ENCODE measurements around the gene PNP.
"Not testable (repeated sequence)": the region's sequence is repeated elsewhere in the genome, so short reads cannot be mapped to it uniquely, and the experiment has no call there.

The PNP gene

DNA sequence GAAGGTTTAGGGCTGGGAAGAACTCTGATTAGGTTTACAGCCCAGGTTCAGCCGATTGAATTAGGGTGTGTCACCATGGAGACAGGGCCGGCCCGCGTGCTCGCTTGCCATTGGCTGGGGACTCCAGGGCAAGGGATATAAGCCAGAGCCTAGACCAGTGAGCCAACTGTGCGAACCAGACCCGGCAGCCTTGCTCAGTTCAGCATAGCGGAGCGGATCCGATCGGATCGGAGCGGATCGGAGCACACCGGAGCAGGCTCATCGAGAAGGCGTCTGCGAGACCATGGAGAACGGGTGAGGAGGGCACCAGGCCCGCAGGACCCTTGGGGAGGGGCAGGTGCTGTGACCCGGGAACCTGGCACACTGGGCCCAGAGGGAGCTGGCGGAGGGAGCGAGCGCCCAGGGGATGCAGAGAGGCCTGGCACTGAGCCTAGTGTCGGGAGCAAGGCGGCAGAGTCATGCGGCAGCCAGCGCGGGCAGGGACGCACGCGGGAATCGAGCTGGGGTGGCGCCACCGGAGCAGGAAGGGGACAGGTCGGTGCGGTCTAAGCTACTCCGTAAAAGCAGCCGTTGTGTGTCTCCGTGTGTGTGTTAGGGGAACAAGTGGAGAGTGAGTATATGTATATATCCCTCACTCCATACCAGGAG is at the start of gene PNP:
PNP (plus strand) TSS at position 165 of the 648 bp plus-strand sequence; CDS start at position 284, 119 bp downstream.
- peak; percentile 93 for DNase-seq

DNA sequence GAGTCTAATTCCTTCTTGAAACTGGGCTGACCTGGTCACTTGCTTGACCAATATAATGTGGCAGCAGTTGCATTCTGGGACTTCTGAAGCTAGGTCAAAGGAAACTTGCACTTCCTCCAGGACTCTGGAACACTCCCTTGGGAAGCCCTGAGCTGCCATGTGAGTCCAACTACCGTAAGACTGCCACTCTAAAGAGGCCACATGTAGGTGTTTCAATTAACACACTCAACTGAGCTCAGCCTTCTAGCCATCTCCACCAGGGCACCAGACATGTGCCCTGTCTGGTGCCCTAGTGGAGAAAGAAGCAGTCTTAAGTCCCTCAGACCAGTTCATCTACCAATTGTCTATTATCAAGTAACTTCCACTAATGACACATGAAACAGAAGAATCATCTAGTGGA is 49.8 kb upstream of the PNP start:
- no peak for DNase-seq

DNA sequence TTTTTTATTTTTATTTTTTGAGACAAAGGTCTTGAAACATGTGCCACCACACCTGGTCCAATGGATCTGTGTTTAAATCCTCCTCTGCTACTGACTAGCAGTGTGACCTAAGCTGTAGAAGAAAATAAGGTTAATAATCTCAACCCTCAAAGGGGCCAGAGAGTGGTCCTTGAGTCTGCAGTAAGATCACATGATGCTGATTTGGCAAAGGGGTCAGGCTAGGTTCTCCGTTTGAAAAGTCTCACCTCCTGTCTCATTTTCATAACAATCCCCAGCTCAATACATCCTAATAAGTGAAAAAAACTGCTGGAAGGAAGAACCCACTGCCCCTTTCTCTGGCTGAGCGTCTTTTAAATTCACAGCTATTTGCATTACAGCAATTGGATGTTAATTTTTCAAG is 47.9 kb upstream of the PNP start:
- no peak for DNase-seq

DNA sequence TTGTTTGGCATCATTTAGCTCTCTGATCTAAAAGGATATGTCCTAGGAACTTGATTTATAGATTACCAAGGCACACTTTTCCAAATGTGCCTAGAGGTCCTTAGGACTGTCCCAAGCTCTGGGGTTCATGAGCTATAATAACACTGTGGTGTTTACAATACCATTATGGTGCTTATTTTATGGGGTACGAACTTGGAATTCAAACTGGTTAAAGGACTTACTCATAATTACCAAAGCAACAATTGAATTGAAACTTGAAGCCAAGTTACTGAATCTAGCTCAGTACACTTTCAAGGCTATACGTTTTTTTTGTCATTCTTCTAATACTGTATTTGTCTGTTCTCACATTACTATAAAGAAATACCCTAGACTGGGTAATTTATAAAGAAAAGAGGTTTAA is 46.3 kb upstream of the PNP start:
- no peak for DNase-seq

DNA sequence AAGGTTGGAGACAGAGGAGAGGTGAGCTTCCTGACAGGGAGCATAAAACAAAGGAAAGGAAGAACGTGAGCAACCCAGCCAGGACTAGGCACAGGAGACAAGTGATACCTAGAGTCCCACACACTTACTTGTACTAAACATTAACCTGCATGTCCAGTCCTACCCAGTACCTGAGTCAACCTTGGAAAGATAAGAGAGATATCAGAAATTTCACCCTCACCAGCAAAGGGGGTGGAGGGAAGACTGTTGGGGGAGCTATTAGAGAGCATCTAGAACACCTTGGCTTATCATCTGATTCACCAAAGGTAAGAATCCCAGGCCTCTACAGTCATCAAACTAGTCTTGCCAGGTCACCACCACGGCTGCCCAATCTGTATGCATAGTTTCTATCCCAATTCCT is 44.4 kb upstream of the PNP start:
- DNase-seq: no peak

DNA sequence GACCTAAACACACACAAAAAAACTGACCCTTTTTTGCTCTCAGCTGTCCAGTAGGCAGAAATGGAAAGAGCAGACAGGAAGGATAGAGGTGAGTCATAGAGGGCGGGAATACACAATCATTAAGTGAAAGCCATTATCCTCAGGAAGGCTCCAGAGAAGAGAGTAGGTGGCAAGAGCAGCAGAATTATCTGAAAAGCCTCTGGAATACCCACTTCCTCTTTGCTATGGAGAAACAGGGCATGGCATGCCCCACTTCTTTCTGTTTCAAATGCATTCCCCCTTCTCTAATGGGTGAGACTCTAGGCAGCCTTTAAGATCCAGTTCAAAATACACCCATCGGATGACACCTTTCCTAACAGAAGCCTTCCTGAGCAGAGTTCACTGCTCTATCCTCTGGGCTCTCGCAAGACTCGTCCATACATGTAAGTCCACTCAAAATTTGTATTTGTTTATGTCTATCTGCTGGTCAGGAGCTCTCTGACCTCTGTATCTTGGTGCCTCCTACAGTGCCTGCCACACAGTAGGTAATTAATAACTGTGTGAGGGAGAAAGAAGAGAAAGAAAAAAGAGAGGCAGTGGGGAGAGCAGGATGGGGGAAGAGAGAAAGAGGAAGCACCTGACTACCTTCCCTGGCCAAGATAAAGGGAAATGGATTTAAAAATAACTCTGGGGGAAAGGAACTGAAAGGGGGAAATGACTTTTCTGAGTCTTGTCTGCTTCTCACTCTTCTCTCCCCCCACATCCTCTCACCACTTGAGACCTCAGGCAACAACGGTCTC is 41.8 kb upstream of the PNP start:
- no peak for DNase-seq

DNA sequence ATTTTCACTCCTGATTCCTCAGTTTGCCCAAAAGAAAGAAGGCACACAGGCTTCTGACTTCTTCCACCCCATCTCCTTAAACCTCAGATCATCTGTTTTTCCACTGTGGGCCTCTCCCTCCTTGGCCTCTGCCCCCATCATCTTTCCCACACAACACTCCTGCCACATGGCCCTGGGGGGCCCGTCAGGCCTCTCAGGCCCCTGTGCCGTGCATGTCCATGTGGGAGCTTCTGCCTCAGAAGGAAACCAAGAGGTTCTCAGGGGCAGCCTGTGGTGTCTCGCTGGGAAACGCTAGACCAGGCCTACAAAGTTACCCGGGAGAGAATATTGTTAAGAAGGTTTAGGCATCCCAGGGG is 41.2 kb upstream of the PNP start:
- no peak for DNase-seq

DNA sequence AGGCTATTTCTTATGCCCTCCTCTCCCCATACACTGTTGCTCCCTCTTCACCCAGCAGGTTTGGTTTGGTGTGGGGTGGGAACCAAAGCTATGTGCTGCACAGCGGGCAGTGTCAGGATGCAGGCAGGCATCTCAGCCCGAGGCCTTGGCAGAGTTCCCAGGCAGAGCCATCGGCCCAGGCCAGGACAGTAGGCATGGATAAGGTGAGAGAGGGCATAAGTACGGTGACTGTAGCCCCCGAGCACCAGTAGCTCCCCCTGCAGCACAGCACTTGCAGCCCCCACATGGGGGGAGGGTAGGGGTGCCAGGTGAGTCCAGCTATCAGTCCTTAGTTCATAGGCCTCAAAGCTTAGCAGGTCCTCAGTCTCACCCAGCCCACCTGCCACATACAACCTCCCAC is 40.4 kb upstream of the PNP start:
- DNase-seq: no peak

DNA sequence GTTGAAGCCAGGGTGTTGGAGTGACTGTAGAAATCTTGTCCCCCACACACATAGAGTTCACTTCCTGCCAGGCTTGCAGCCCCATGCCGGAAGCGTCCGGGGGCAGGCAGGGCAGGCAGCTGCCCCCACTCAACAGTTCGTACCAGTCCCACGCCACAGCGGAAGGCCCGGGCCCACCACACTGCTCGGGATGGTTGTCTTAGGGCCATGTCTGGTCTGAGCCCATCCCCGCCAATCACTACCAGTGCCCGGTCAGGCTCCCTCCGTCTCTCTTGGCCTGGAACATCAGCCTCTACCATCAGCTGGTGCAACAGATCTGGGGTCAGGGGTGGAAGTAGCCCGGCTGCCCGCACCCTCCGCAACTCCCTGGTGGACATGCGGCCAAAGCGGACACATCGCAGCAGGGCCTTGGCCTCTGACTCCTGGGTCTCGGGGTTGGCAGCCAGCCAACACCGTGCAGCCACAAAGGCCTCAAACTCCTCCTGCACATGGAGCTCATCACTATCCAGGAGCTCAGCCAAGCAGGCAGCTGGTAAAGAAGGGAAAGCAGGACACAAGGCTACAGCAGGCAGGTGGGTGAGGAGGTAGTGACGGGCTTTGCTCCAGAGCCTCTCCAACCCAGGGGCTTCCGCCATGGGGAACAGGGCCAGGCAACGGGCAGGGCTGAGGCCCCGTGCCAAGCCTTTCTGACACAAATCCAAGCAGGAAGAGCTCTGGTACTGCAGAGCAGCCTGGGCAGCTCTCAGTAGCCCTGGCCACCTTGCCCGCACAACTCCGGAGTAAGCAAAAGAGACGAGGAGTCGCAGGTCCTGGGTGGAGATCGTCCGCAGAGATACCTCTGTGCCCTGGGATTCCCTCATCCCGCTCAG is 39.2 kb upstream of the PNP start:
- no peak for DNase-seq

DNA sequence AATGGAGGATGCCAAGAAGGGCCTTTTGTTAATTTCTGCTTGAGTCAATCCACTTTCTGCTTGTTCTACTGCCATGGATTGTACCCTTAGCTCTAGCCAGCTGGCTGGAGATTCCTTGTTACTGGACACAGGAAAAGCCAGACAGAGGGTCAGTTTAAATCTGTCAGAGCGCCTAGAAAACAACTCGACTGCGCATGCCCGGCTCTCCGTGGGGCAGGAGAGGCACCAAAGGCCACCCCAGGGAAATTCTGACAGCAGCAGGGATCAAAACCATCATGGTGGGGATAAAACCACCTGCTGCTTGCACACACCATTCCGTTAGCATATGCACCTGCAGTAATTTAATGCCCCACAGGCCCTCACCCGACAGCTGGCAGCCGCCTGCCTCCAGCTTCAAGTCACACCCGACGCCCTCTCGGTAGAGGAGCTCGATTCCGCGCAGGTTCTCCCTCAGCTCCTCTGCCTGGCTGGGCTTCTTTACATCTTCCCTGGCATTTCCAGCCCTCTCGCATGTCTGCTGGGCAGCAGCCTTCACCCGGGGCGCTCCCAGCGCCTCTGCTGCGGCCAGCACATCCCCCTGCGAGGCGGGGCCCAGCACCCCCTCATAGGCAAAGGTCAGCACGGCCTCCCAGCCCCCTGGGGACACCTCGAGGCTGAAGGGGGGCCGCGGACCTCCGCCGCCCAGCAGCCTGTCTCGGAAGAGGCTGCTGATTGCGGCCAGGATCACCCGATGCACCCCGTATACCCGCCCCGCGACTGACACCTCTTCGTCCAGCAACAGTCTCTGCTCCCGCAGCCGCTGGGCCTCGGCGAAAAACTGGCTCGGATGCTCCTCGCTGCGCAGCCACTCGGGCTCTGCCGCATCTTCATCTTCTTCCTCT is 34.3 kb upstream of the PNP start:
- DNase-seq: no peak

DNA sequence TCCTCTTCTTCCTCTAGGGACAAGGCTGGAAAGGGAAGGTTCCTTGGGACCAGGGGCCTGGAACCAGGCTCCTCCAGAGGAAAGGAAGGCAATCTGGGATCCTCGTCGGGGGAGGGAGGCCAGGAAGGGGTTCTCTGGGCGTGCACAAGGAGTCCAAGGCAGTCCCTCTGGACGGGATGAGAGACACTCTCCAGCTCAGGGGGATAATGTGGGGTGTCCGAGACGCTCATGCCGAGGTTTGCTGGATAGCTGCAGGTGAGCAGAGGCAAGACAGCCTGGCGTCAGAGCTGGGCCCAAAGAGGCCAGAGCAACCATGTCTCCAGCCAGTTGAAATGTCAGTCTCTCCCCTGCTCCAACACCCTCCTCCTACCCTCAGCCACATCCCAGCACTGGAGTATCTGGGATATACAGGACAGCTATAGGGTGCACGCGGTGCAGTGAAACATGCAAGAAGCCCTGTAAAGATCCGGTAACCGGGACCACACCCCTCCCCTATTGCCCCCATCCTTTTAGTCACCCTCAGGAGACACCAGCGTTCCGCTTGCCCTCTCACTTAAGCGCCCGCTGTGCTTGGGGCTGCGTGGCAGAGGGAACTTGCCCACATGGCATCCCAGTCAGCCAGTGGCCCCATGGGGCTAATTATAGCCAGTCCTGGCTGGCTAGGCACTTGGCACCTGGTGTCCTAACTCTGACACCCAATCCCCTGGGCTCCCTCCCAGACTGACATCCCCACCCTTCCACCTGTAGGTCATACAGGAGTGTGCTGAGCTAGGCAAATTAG is 33.4 kb upstream of the PNP start, which contains the start of gene KLHL33:
KLHL33 (minus strand) TSS at position 585 of the 781 bp plus-strand sequence; CDS start at position 230, 355 bp downstream.
- DNase-seq: no peak

DNA sequence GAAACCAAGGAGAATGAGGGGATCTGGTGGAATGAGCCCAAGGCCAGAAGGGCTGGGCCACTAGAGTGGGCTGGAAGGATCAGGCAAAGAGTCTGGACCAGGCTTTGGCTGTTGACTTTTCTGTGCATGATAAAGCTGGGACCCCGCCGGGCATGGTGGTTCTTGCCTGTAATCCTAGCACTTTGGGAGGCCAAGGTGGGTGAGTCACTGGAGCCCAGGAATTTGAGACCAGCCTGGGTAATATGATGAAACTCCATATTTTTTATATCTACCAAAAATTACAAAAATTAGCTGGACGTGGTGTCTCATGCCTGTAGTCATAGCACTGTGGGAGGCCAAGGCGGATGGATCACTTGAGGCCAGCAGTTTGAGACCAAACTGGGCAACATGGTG is 32.8 kb upstream of the PNP start:
- no peak for DNase-seq

DNA sequence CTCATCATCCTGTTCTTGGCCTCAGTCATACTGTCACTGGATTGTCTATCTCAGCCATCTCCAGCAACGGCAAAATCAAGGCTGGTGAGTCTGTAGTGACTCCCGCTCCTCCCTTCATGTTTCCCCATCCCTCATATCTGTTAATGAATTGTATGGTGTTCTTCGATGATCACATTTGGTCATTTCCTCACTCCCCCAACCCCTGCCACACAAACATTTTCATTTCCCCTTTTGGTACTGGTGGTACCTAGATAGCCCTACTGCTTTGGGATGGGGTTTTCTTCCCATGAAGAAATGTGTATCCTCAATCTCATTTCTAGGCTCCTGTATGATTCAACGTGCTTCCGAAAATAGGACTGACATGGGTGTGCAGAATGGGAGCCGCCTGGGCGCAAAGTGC is 30.5 kb upstream of the PNP start:
- no peak for DNase-seq

DNA sequence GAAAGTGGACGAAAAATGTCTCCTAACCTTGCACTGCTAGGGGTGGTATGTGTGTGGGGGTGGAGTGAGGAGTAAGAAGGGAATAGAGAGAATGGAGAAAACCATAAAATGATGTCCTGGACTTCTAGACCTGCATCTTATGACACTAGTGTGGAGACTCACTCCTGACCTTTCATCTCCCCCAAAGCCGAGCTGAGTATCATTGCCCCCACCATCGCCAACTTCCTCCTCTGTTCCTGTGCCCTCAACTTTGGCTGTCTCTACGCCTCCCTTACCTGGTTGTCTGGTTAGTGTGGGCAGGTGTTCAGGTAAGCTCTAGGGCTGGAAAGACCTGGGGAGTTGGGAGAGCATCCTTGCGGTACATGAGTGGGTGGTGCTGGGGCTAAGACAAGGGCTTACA is 28.7 kb upstream of the PNP start:
- no peak for DNase-seq

DNA sequence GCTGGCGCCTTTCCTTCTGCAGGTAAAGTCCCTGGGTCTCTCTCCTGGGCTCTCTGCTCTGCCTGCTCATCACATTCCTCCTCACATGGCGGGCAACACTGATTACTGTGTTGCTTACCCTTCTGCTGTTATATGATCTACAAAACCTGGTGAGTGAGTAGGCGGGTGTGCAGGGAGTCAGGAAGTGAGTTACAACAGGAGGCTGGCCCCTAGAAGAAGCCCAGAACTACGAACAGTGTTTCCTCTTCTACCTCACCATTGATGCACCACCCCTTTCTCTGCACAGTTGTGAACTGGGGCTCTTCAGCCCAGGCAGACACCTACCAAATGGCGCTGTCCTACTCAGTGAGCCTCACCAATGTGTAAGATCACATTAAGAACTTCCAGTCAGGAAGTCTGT is 28.3 kb upstream of the PNP start:
- DNase-seq: peak; percentile 32

DNA sequence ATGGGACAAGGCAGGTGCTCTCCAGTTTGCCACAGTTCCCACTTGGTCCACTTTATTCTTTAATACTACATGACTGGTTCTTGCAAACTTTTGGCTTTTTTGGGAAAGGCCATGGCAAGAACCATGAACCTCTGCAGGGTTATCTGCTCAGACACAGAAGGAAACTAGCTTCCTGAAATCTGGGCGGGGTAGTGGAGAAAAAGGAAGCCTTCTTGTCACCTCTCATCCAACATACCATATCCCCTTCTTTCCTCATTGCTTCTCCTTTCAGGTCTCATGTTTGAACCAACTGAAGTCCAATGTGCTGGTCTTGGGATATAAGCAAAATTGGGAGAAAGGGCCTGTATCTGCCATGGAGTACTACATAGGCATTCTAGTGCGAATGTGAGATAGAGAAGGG is 27.7 kb upstream of the PNP start:
- DNase-seq: no peak

DNA sequence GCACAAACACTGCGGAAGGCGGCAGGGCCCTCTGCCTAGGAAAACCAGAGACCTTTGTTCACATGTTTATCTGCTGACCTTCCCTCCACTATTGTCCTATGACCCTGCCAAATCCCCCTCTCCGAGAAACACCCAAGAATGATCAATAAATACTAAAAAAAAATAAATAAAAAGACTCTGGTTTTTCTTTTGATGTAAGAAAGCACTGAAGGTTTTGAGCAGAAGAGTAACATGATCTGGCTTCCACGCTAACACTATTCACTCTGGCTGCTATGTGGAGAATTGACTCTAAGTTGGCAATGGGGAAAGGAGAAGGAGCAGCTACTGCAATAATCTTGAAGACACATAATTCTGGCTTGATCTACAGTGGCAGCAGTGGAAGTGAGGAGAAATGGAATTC is 25.6 kb upstream of the PNP start:
- DNase-seq: not testable (repeated sequence)

DNA sequence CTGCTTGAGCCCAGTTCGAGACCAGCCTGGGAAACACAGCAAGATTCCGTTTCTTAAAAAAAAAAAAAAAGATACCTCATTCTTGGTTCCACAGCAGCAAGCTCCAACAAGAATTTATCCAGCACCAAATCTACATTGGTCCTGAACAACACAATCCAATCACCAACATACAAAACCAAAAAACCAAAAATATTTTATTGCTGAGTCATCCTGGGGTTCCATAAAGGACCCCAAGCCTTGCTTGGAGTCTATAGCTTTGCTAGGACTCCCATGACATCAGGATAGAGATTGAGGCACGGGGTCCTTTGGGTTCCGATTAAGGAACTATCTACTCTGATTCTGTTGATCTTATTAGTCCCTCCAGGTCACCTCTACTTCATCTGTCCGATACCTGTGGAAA is 22.3 kb upstream of the PNP start:
- DNase-seq: no peak

DNA sequence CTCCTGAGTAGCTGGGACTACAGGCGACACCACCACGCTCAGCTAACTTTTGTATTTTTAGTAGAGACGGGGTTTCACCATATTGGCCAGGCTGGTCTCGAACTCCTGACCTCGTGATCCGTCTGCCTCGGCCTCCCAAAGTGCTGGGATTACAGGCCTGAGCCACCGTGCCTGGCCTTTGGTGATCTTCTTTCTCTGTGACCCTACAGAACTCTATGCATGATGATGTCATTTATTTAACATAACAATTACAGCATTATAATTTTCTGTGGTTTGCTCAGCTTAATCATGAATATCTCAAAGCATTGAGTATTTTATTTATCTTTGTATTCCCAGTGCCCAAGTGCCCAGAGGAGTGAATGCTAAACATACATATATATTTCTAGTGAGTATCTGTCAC is 16.4 kb upstream of the PNP start:
- not testable (repeated sequence) for DNase-seq

DNA sequence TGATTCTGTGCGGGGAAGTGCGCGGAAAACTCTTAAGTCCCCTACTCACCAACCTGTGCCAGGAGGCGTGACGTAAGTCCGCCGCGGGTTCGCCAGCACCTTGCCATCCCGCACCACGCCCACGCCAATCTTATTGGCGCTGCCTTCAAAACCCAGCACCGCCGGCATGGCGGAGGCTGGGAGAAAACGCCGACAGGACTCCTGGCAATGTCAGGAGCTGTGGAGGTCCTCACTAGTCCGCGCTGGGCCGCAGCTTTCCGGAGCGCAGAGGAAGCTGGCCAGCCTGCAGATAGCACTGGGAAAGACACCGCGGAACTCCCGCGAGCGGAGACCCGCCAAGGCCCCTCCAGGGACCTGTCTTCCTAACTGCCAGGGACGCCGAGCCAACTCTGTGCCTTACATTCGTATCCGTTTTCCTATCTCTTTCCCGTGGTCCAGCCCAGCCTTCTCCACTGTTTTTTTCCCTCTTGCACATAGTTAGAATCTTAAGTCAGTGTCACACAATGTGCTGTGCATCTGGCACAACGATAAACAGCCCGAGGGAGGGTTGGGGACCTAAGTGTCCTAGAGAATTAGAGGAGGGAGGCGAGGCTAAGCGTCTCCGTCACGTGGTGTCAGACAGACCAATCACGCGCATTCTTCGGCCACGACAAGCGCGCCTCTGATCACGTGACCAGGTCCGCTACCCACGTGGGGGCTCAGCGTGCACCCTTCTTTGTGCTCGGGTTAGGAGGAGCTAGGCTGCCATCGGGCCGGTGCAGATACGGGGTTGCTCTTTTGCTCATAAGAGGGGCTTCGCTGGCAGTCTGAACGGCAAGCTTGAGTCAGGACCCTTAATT is 14.5 kb upstream of the PNP start, which contains the start of the genes APEX1 and OSGEP:
APEX1 (plus strand) TSS at position 711 of the 839 bp plus-strand sequence. CDS start 420 bp downstream, outside the sequence.
OSGEP (minus strand) TSS at position 297 of the 839 bp plus-strand sequence; CDS start at position 168, 129 bp downstream.
- peak; percentile 99 for DNase-seq
